HUES6 (cell line): Measurements from ENCODE around the gene ESRRB.

Source experiments
- H3K27ac ChIP-seq: 2 replicates; pipeline ENCODE4 v1.7.0; 2013; ENCODE audit warnings: low read depth, mild to moderate bottlenecking, low read length, inconsistent platforms
- H3K27me3 ChIP-seq: 2 replicates; pipeline ENCODE4 v1.6.1; 2013; ENCODE audit warnings: low read length; ENCODE audit not compliant: control insufficient read depth, insufficient read depth
- H3K36me3 ChIP-seq: 2 replicates; pipeline ENCODE4 v1.6.1; 2013; ENCODE audit warnings: low read length; ENCODE audit not compliant: control insufficient read depth, insufficient read depth
- H3K4me1 ChIP-seq: 2 replicates; pipeline ENCODE4 v1.6.1; 2013; ENCODE audit warnings: low read length; ENCODE audit not compliant: control insufficient read depth, insufficient read depth
- H3K4me3 ChIP-seq: 2 replicates; pipeline ENCODE4 v1.5.1; 2013; ENCODE audit warnings: low read depth, low read length
- H3K9ac ChIP-seq: one replicate; pipeline ENCODE4 v1.6.1; 2013; ENCODE audit warnings: mild to moderate bottlenecking, low read length
- H3K9me3 ChIP-seq: 2 replicates; pipeline ENCODE4 v1.6.1; 2013; ENCODE audit warnings: low read depth, low read length; ENCODE audit not compliant: control insufficient read depth, insufficient read depth

The ESRRB gene

GRCh38 chr14:76337635-76338545, 38.0 kb upstream of the ESRRB start:
- Histone ChIP-seq H3K4me1 (peaks cover 16% of the 10 kb centered on the region), H3K27ac (no peak overlapping the region), H3K4me3 (no peak overlapping the region), H3K9me3 (no peaks in the 10 kb centered on the region), H3K36me3 (no peaks in the 10 kb centered on the region), H3K9ac (no peak overlapping the region), H3K27me3 (peaks cover 3% of the 10 kb centered on the region; the same call in 1 of the 2 replicates)

GRCh38 chr14:76339728-76340615, 36.0 kb upstream of the ESRRB start:
- Histone ChIP-seq H3K9ac (no peak overlapping the region), H3K9me3 (no peaks in the 10 kb centered on the region), H3K4me3 (no peak overlapping the region), H3K27ac (no peak overlapping the region), H3K4me1 (peaks cover 8% of the 10 kb centered on the region; the same call in 1 of the 2 replicates), H3K36me3 (no peaks in the 10 kb centered on the region), H3K27me3 (peaks cover 3% of the 10 kb centered on the region; the same call in 1 of the 2 replicates)

- Histone ChIP-seq H3K9ac (no peak overlapping the region), H3K9me3 (no peaks in the 10 kb centered on the region), H3K4me3 (no peak overlapping the region), H3K27me3 (peaks cover 3% of the 10 kb centered on the region; the same call in 1 of the 2 replicates), H3K36me3 (no peaks in the 10 kb centered on the region), H3K27ac (no peak overlapping the region), H3K4me1 (peaks cover 12% of the 10 kb centered on the region)
Observed at GRCh38 chr14:76343386-76343785, 32.6 kb upstream of the ESRRB start.

- no peak overlapping the region for H3K4me3 ChIP-seq
- no peak overlapping the region for H3K9ac ChIP-seq
- H3K27ac ChIP-seq = no peak overlapping the region
- H3K27me3 ChIP-seq = peaks cover 21% of the 10 kb centered on the region
- H3K9me3 ChIP-seq = no peaks in the 10 kb centered on the region
- H3K36me3 ChIP-seq = no peaks in the 10 kb centered on the region
- H3K4me1 ChIP-seq = peaks cover 28% of the 10 kb centered on the region
Observed at GRCh38 chr14:76346391-76347160, 29.4 kb upstream of the ESRRB start.

GRCh38 chr14:76348898-76349297, 27.0 kb upstream of the ESRRB start:
- Histone ChIP-seq H3K9me3 (no peaks in the 10 kb centered on the region), H3K27ac (no peak overlapping the region), H3K27me3 (peaks cover 36% of the 10 kb centered on the region), H3K36me3 (no peaks in the 10 kb centered on the region), H3K9ac (no peak overlapping the region), H3K4me1 (peaks cover 34% of the 10 kb centered on the region), H3K4me3 (no peak overlapping the region)

- H3K36me3 ChIP-seq = no peaks in the 10 kb centered on the region
- peaks cover 34% of the 10 kb centered on the region for H3K4me1 ChIP-seq
- no peak overlapping the region for H3K27ac ChIP-seq
- no peak overlapping the region for H3K9ac ChIP-seq
- H3K4me3 ChIP-seq = no peak overlapping the region
- no peaks in the 10 kb centered on the region for H3K9me3 ChIP-seq
- peaks cover 36% of the 10 kb centered on the region for H3K27me3 ChIP-seq
Observed at GRCh38 chr14:76349993-76350392, 25.9 kb upstream of the ESRRB start.

- H3K27me3 ChIP-seq = peaks cover 42% of the 10 kb centered on the region
- no peaks in the 10 kb centered on the region for H3K9me3 ChIP-seq
- peaks cover 34% of the 10 kb centered on the region for H3K4me1 ChIP-seq
- H3K9ac ChIP-seq = no peak overlapping the region
- no peaks in the 10 kb centered on the region for H3K36me3 ChIP-seq
- H3K4me3 ChIP-seq = no peak overlapping the region
- no peak overlapping the region for H3K27ac ChIP-seq
Observed at GRCh38 chr14:76350671-76351070, 25.3 kb upstream of the ESRRB start.

GRCh38 chr14:76351941-76352340, 24.0 kb upstream of the ESRRB start:
- Histone ChIP-seq H3K36me3 (no peaks in the 10 kb centered on the region), H3K27me3 (peaks cover 50% of the 10 kb centered on the region), H3K9me3 (no peaks in the 10 kb centered on the region), H3K4me3 (no peak overlapping the region), H3K4me1 (peaks cover 32% of the 10 kb centered on the region), H3K9ac (no peak overlapping the region), H3K27ac (no peak overlapping the region)

GRCh38 chr14:76352639-76353281, 23.2 kb upstream of the ESRRB start:
- Histone ChIP-seq H3K9ac (no peak overlapping the region), H3K4me3 (peak overlapping the region; percentile 37), H3K27ac (no peak overlapping the region)

GRCh38 chr14:76354310-76354709, 21.6 kb upstream of the ESRRB start:
- peaks cover 13% of the 10 kb centered on the region for H3K4me1 ChIP-seq
- H3K36me3 ChIP-seq = no peaks in the 10 kb centered on the region
- no peak overlapping the region for H3K9ac ChIP-seq
- no peak overlapping the region for H3K4me3 ChIP-seq
- no peaks in the 10 kb centered on the region for H3K9me3 ChIP-seq
- no peak overlapping the region for H3K27ac ChIP-seq
- peaks cover 50% of the 10 kb centered on the region for H3K27me3 ChIP-seq

More at GRCh38 chr14:76352639-76353281, 23.2 kb upstream of the ESRRB start:
- Histone ChIP-seq H3K36me3 (no peaks in the 10 kb centered on the region), H3K4me1 (peaks cover 28% of the 10 kb centered on the region), H3K9me3 (no peaks in the 10 kb centered on the region), H3K27me3 (peaks cover 50% of the 10 kb centered on the region)
